Measurements from ENCODE around the gene MOGAT1. TPM values are rescaled to one million over a fixed set of nuclear protein-coding genes. Genes with fewer than 3 reads are reported as not detected.

The MOGAT1 gene
- total RNA-seq, 1 experiment from 2014 or later: 0.22 TPM

DNA sequence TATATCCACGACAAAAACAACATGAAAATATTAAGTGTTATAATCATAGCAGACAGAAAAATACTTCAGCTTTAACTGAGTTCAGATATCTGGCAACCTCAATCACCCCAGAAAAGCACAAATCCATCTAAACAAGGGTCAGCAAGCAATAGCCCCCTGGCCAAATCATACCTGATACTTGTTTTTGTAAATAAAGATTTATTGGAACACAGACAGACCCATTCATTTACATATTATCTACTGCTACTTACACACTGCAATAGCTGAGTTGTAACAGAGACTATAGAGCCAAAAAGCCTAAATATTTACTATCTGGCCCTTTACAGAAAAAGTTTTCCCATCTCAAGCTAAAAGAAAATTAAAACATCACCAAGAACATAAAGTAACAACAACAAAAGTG, 28.3 kb upstream of the MOGAT1 start:
- no peak for ATAC-seq
- POLR2A ChIA-PET: no interaction called here
- H3K4me3 ChIP-seq (replicated peaks in 1 of 2; ENCODE audit: low read depth in 1 of 2, low read length in 2 of 2): no peak overlapping the region
- DNase-seq (ENCODE audit: low read depth, low spot score): no peak
- H3K9ac ChIP-seq (ENCODE audit: low read length): no peak overlapping the region
- H3K9me3 ChIP-seq (ENCODE audit: control insufficient read depth in 1 of 2, insufficient read depth in 1 of 2, low read depth in 1 of 2, low read length in 2 of 2): no peaks in the 10 kb centered on the region
- CTCF ChIA-PET: no interaction called here
- H3K79me2 ChIP-seq (ENCODE audit: insufficient read depth, low read length): peaks cover 70% of the 10 kb centered on the region
- peaks cover 19 to 33% of the 10 kb centered on the region in 2 experiments; a peak in 3 of 4 replicates for H3K36me3 ChIP-seq (ENCODE audit: control insufficient read depth in 1 of 2, insufficient read depth in 2 of 2, low read length in 2 of 2)
- RAD21 ChIA-PET (ENCODE audit: low non-redundant PET in 1 of 2, low total read pairs in 2 of 2, uncharacterized antibody in 2 of 2, unreplicated experiment in 2 of 2): no interaction called here
- TF ChIP-seq POLR2A (IDR thresholded peaks at IDR 0.05; ENCODE audit: borderline replicate concordance, extremely low read depth, insufficient read depth, insufficient read length) (no peak), EZH2phosphoT487 (IDR thresholded peaks at IDR 0.05; ENCODE audit: borderline replicate concordance) (no peak), YY1 (IDR thresholded peaks at IDR 0.05; ENCODE audit: extremely low read depth, insufficient replicate concordance, low read depth, low read length) (no peak), ZFX (IDR thresholded peaks at IDR 0.05) (no peak), RAD21 (IDR thresholded peaks at IDR 0.05; ENCODE audit: low read depth) (no peak), EGR1 (IDR thresholded peaks at IDR 0.05; ENCODE audit: low read depth) (no peak), SRF (IDR thresholded peaks at IDR 0.05; ENCODE audit: low read depth) (no peak), FOSL1 (IDR thresholded peaks at IDR 0.05; ENCODE audit: low read depth) (no peak), CBX3 (IDR thresholded peaks at IDR 0.05; ENCODE audit: low read depth) (no peak), SP1 (IDR thresholded peaks at IDR 0.05; ENCODE audit: low read depth) (no peak), JUND (IDR thresholded peaks at IDR 0.05) (no peak), ELF1 (IDR thresholded peaks at IDR 0.05; ENCODE audit: borderline replicate concordance, low read depth) (no peak), SIN3A (IDR thresholded peaks at IDR 0.05; ENCODE audit: low read depth) (no peak)
- TF ChIP-seq, protein P1, sequence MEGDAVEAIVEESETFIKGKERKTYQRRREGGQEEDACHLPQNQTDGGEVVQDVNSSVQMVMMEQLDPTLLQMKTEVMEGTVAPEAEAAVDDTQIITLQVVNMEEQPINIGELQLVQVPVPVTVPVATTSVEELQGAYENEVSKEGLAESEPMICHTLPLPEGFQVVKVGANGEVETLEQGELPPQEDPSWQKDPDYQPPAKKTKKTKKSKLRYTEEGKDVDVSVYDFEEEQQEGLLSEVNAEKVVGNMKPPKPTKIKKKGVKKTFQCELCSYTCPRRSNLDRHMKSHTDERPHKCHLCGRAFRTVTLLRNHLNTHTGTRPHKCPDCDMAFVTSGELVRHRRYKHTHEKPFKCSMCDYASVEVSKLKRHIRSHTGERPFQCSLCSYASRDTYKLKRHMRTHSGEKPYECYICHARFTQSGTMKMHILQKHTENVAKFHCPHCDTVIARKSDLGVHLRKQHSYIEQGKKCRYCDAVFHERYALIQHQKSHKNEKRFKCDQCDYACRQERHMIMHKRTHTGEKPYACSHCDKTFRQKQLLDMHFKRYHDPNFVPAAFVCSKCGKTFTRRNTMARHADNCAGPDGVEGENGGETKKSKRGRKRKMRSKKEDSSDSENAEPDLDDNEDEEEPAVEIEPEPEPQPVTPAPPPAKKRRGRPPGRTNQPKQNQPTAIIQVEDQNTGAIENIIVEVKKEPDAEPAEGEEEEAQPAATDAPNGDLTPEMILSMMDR (IDR thresholded peaks at IDR 0.05 in 2 of 3, conservative IDR thresholded peaks at IDR 0.05 in 1 of 3; ENCODE audit: borderline replicate concordance in 1 of 3, insufficient read depth in 1 of 3, low read depth in 2 of 3, low read length in 2 of 3): no peak
- TF ChIP-seq, protein P2, sequence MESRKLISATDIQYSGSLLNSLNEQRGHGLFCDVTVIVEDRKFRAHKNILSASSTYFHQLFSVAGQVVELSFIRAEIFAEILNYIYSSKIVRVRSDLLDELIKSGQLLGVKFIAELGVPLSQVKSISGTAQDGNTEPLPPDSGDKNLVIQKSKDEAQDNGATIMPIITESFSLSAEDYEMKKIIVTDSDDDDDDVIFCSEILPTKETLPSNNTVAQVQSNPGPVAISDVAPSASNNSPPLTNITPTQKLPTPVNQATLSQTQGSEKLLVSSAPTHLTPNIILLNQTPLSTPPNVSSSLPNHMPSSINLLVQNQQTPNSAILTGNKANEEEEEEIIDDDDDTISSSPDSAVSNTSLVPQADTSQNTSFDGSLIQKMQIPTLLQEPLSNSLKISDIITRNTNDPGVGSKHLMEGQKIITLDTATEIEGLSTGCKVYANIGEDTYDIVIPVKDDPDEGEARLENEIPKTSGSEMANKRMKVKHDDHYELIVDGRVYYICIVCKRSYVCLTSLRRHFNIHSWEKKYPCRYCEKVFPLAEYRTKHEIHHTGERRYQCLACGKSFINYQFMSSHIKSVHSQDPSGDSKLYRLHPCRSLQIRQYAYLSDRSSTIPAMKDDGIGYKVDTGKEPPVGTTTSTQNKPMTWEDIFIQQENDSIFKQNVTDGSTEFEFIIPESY (IDR thresholded peaks at IDR 0.05; ENCODE audit: extremely low read depth, insufficient replicate concordance, low read length): no peak
- TF ChIP-seq, protein P3, sequence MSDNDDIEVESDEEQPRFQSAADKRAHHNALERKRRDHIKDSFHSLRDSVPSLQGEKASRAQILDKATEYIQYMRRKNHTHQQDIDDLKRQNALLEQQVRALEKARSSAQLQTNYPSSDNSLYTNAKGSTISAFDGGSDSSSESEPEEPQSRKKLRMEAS (IDR thresholded peaks at IDR 0.05): no peak
- TF ChIP-seq, protein P4, sequence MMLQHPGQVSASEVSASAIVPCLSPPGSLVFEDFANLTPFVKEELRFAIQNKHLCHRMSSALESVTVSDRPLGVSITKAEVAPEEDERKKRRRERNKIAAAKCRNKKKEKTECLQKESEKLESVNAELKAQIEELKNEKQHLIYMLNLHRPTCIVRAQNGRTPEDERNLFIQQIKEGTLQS (IDR thresholded peaks at IDR 0.05): no peak
- no peaks in the 10 kb centered on the region for H3K4me1 ChIP-seq (ENCODE audit: control insufficient read depth in 1 of 2, insufficient read depth in 2 of 2, low read length in 2 of 2)
- no peak overlapping the region for H2AFZ ChIP-seq (ENCODE audit: low read depth, low read length, poor library complexity, severe bottlenecking)
- no peak overlapping the region for H3K27ac ChIP-seq (ENCODE audit: low read depth, low read length)
- peaks cover 4% of the 10 kb centered on the region; the same call in 1 of the 2 replicates for H4K20me1 ChIP-seq (ENCODE audit: insufficient read depth)
- no peak overlapping the region for H3K4me2 ChIP-seq (ENCODE audit: low read length)
- H3K9me2 ChIP-seq (ENCODE audit: insufficient read depth): no peaks in the 10 kb centered on the region
- intact Hi-C loops (cut with micrococcal nuclease): no loop called here
- no peaks in the 10 kb centered on the region for H3K27me3 ChIP-seq (ENCODE audit: insufficient read depth, low read length)
- no TSS peak for BruUV-seq (replicated peaks)

Data from HCT116 (cell line).